Upper lobe of left lung (tissue), 4 donors: ENCODE results near the gene NF2.

Experiments used
- CTCF ChIP-seq, 6 experiments: fragments of 450-650 bp in 4 of 6; fragments of 200-600 bp in 2 of 6; sonication (generic) in 2 of 6; IDR thresholded peaks; one replicate each; pipeline ENCODE4 v1.5.1; 2016 to 2019; ENCODE audit warnings: antibody characterized with exemption in 6 of 6
- POLR2A ChIP-seq, 4 donors: fragments of 450-650 bp; IDR thresholded peaks; one replicate each; pipeline ENCODE4 v1.5.1; 2016 to 2017; ENCODE audit warnings: antibody characterized with exemption in 4 of 4, mild to moderate bottlenecking in 2 of 4
- POLR2AphosphoS5 ChIP-seq, 2 donors: sonication (generic); formaldehyde crosslinking; IDR thresholded peaks; one replicate each; pipeline ENCODE4 v1.5.1; 2017; ENCODE audit warnings: antibody characterized with exemption in 2 of 2

- TF ChIP-seq POLR2A (IDR thresholded peaks at IDR 0.05): no peak
- no peak for TF ChIP-seq CTCF (IDR thresholded peaks at IDR 0.05)
- TF ChIP-seq POLR2AphosphoS5 (IDR thresholded peaks at IDR 0.05): no peak
These were observed 27.6 kb downstream of the NF2 start for GRCh38 chr22:29630987-29631386.
